CD14-positive monocyte (primary cell): Measurements from ENCODE around the gene ZSCAN5A. TPM values are rescaled to one million over a fixed set of nuclear protein-coding genes. Genes with fewer than 3 reads are reported as not detected.
"Not testable (repeated sequence)": the region's sequence is repeated elsewhere in the genome, so short reads cannot be mapped to it uniquely, and the experiment has no call there.

Source experiments
- DNase-seq, 3 donors: peaks; one replicate each; pipeline ENCODE4 v3.0.0-alpha.2; 2011 to 2022
- H2AFZ ChIP-seq: 2 replicates; pipeline ENCODE4 v1.6.0; 2012; ENCODE audit warnings: mild to moderate bottlenecking, low read depth, low read length, inconsistent platforms; ENCODE audit not compliant: insufficient read depth, poor library complexity, severe bottlenecking
- H3K27ac ChIP-seq, 2 donors: 1 replicate in 1 of 2; 2 replicates in 1 of 2; pipeline ENCODE4 v1.5.1; 2012 to 2013; ENCODE audit warnings: low read length in 2 of 2, control low read depth in 1 of 2, inconsistent platforms in 1 of 2, low read depth in 1 of 2, mild to moderate bottlenecking in 1 of 2
- H3K27me3 ChIP-seq, 2 donors: one replicate each; pipeline versions ENCODE4 v1.6.0 to v1.6.1; 2011 to 2013; ENCODE audit warnings: low read length in 2 of 2; ENCODE audit not compliant: control insufficient read depth in 2 of 2, insufficient read depth in 2 of 2
- H3K36me3 ChIP-seq, 2 donors: replicated peaks in 1 of 2; 1 replicate in 1 of 2; 2 replicates in 1 of 2; pipeline versions ENCODE4 v1.5.1 to v1.6.1; 2012 to 2013; ENCODE audit warnings: low read length in 2 of 2, control low read depth in 1 of 2, inconsistent platforms in 1 of 2, mild to moderate bottlenecking in 1 of 2; ENCODE audit not compliant: insufficient read depth in 2 of 2, control insufficient read depth in 1 of 2
- H3K4me1 ChIP-seq, 2 donors: 1 replicate in 1 of 2; 2 replicates in 1 of 2; pipeline versions ENCODE4 v1.5.1 to v1.6.1; 2012 to 2013; ENCODE audit warnings: low read length in 2 of 2, control low read depth in 1 of 2, inconsistent platforms in 1 of 2, mild to moderate bottlenecking in 1 of 2, moderate library complexity in 1 of 2; ENCODE audit not compliant: insufficient read depth in 2 of 2, control insufficient read depth in 1 of 2
- H3K4me2 ChIP-seq: replicated peaks from 2 replicates; pipeline ENCODE3; 2012; ENCODE audit warnings: low read length, moderate library complexity, mild to moderate bottlenecking; ENCODE audit not compliant: poor library complexity, severe bottlenecking; ENCODE audit errors: extremely low read depth
- H3K4me3 ChIP-seq, 3 experiments: fragments of 200-600 bp in 1 of 3; sonication (generic) in 1 of 3; replicated peaks in 1 of 3; 1 replicate in 2 of 3; 2 replicates in 1 of 3; pipeline ENCODE4 v1.5.1; 2011 to 2013; ENCODE audit warnings: low read length in 3 of 3, mild to moderate bottlenecking in 3 of 3, control low read depth in 2 of 3, low read depth in 2 of 3, inconsistent platforms in 1 of 3, moderate library complexity in 1 of 3
- H3K79me2 ChIP-seq: 2 replicates; pipeline ENCODE4 v1.6.0; 2012; ENCODE audit warnings: mild to moderate bottlenecking, control low read depth, inconsistent platforms, low read length, moderate library complexity; ENCODE audit not compliant: insufficient read depth
- H3K9ac ChIP-seq: 2 replicates; pipeline ENCODE4 v1.6.0; 2017; ENCODE audit warnings: low read length, mild to moderate bottlenecking; ENCODE audit not compliant: insufficient read depth, poor library complexity, severe bottlenecking
- H3K9me3 ChIP-seq, 2 donors: replicated peaks in 1 of 2; 1 replicate in 1 of 2; 2 replicates in 1 of 2; pipeline versions ENCODE4 v1.5.1 to v1.6.1; 2012 to 2013; ENCODE audit warnings: low read length in 2 of 2, control low read depth in 1 of 2; ENCODE audit not compliant: control insufficient read depth in 1 of 2, insufficient read depth in 1 of 2
- H4K20me1 ChIP-seq: 2 replicates; pipeline ENCODE4 v1.6.0; 2012; ENCODE audit warnings: mild to moderate bottlenecking, low read length, control low read depth, moderate library complexity; ENCODE audit not compliant: insufficient read depth
- H3K27ac Mint-ChIP-seq, 7 donors: one replicate each; pipeline ENCODE4 v1.8.0; 2020; ENCODE audit warnings: mild to moderate bottlenecking in 7 of 7, mixed read lengths in 7 of 7, moderate library complexity in 6 of 7, inconsistent platforms in 2 of 7
- H3K27me3 Mint-ChIP-seq, 3 donors: one replicate each; pipeline ENCODE4 v1.8.0; 2021 to 2022; ENCODE audit warnings: low read depth in 3 of 3, mild to moderate bottlenecking in 3 of 3, mixed read lengths in 3 of 3, moderate library complexity in 3 of 3, inconsistent platforms in 1 of 3
- H3K36me3 Mint-ChIP-seq, 2 donors: one replicate each; pipeline ENCODE4 v1.8.0; 2020; ENCODE audit warnings: mixed read lengths in 2 of 2, inconsistent platforms in 1 of 2, mild to moderate bottlenecking in 1 of 2
- H3K4me1 Mint-ChIP-seq: one replicate; pipeline ENCODE4 v1.8.0; 2020; ENCODE audit warnings: mild to moderate bottlenecking, mixed read lengths
- H3K4me3 Mint-ChIP-seq, 2 donors: one replicate each; pipeline ENCODE4 v1.8.0; 2020; ENCODE audit warnings: mild to moderate bottlenecking in 2 of 2, mixed read lengths in 2 of 2, moderate library complexity in 1 of 2
- H3K9me3 Mint-ChIP-seq, 7 donors: one replicate each; pipeline ENCODE4 v1.8.0; 2020 to 2022; ENCODE audit warnings: mixed read lengths in 7 of 7, mild to moderate bottlenecking in 6 of 7, moderate library complexity in 6 of 7, inconsistent platforms in 2 of 7
- WGBS: methylation state at CpG from one replicate; pipeline ENCODE4 v1.1.5; 2013; ENCODE audit warnings: missing lambda C conversion rate; ENCODE audit not compliant: insufficient coverage; 5-methylcytosine and 5-hydroxymethylcytosine counted together
- intact Hi-C, 2 donors: fragments of 100-400 bp; cut with micrococcal nuclease; formaldehyde crosslinking; loops; one replicate each; pipeline versions ENCODE4 v1.15.0 to v1.15.1; 2023
- polyA plus RNA-seq, 3 donors: library from polyadenylated mRNA; depleted of rRNA in 1 of 3; unstranded in 2 of 3; stranded (reverse) in 1 of 3; fragments of 300-500 nt in 2 of 3; fragments of >200 nt in 1 of 3; fragmentation: Illumina TruSeq in 2 of 3; gene quantifications; 1 replicate in 2 of 3; 2 replicates in 1 of 3; pipeline ENCODE4 v1.2.3, GENCODE V29; 2012 to 2021
- TF ChIP-seq, protein P1 (sequence below): fragments of 200-600 bp; IDR thresholded peaks from one replicate; pipeline ENCODE4 v1.8.0; 2022; ENCODE audit warnings: antibody characterized with exemption, mild to moderate bottlenecking

The ZSCAN5A gene
- polyA plus RNA-seq, 3 donors = 5.3 to 11.3 (median 6.3) TPM

DNA sequence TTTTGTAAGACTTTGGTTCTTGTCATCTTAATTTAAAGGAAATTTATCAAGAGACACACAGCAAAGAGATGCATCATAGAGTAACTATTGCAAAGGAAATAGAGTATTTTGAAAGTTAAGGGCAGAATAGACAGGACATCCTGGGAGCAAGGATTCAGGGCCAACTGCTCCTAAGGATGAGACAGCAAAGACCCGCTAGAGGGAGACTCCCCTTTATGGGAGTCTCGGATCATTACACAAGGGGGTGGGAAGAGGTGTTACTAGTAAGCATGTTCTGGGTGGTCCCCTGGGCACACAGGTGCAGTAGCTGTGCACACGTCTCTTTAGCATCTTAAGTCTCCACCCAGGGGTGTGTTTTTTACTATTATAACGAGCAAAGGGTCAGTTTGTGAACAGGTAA is 102.9 kb downstream of the ZSCAN5A start:
- H3K4me3 Mint-ChIP-seq = no peak overlapping the region
- WGBS = no CpG with 5 or more reads among the region's 4 CpGs

DNA sequence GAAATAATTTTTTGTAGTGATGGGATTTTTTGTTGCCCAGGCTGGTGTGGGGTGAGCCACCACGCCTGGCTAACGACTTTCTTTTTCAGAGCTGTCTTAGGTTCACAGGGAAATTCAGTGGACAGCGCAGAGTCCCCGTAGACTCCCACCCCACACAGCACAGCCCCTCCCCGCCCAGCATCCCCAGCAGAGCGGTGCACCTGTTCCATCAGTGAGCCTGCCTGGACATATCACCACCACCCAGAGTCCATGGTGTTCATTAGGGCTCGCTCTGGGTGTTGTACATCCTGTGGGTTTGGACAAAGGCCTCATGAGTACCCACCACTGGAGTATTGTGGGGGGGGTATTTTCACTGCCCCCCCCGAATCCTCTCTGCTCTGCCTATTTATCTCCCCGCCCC is 104.6 kb downstream of the ZSCAN5A start:
- DNase-seq, H3K79me2 ChIP-seq, H3K27me3 ChIP-seq, H3K36me3 Mint-ChIP-seq, H3K4me2 ChIP-seq, H2AFZ ChIP-seq, H3K27ac ChIP-seq, H3K4me1 Mint-ChIP-seq, H3K4me1 ChIP-seq, H3K4me3 ChIP-seq, intact Hi-C loops, H3K9me3 Mint-ChIP-seq, H4K20me1 ChIP-seq, H3K4me3 Mint-ChIP-seq, H3K9ac ChIP-seq, H3K9me3 ChIP-seq, H3K36me3 ChIP-seq, H3K27ac Mint-ChIP-seq: not testable (repeated sequence)
- H3K27me3 Mint-ChIP-seq = peaks cover 5 to 18% (median 7%) of the 10 kb centered on the region in 3 donors
- WGBS = 100% methylated on average over 2 of the region's 9 CpGs

More for the DNA sequence above, 102.9 kb downstream of the ZSCAN5A start:
- H4K20me1 ChIP-seq = no peaks in the 10 kb centered on the region
- no peaks in the 10 kb centered on the region for H3K36me3 Mint-ChIP-seq
- peaks cover under 1% of the 10 kb centered on the region for H3K4me1 Mint-ChIP-seq
- H3K27ac ChIP-seq = no peak overlapping the region
- no peak overlapping the region for H3K27ac Mint-ChIP-seq
- H3K36me3 ChIP-seq = no peaks in the 10 kb centered on the region
- H2AFZ ChIP-seq = no peak overlapping the region
- no peak overlapping the region for H3K4me3 ChIP-seq
- no peaks in the 10 kb centered on the region for H3K79me2 ChIP-seq
- DNase-seq = no peak
- peaks cover 8 to 27% (median 16%) of the 10 kb centered on the region in 3 donors for H3K27me3 Mint-ChIP-seq
- H3K27me3 ChIP-seq = peaks cover 0 to 5% of the 10 kb centered on the region in 2 donors
- intact Hi-C loops = no loop called here
- TF ChIP-seq, protein P1, sequence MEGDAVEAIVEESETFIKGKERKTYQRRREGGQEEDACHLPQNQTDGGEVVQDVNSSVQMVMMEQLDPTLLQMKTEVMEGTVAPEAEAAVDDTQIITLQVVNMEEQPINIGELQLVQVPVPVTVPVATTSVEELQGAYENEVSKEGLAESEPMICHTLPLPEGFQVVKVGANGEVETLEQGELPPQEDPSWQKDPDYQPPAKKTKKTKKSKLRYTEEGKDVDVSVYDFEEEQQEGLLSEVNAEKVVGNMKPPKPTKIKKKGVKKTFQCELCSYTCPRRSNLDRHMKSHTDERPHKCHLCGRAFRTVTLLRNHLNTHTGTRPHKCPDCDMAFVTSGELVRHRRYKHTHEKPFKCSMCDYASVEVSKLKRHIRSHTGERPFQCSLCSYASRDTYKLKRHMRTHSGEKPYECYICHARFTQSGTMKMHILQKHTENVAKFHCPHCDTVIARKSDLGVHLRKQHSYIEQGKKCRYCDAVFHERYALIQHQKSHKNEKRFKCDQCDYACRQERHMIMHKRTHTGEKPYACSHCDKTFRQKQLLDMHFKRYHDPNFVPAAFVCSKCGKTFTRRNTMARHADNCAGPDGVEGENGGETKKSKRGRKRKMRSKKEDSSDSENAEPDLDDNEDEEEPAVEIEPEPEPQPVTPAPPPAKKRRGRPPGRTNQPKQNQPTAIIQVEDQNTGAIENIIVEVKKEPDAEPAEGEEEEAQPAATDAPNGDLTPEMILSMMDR = no peak
- H3K9me3 Mint-ChIP-seq = peaks cover 0 to 9% (median 0%) of the 10 kb centered on the region in 7 donors
- H3K4me2 ChIP-seq = no peak overlapping the region
- no peaks in the 10 kb centered on the region for H3K9me3 ChIP-seq
- H3K9ac ChIP-seq = no peak overlapping the region
- H3K4me1 ChIP-seq = no peaks in the 10 kb centered on the region
